GM21576 (cell line): ENCODE measurements around the gene ARMC8.

Source experiments
- ATAC-seq: cut with Tn5 transposase; IDR thresholded peaks from one replicate; pipeline ENCODE4 v1.9.1; 2021; ENCODE audit warnings: mild to moderate bottlenecking, moderate library complexity; ENCODE audit not compliant: unreplicated experiment

Gene ARMC8

DNA sequence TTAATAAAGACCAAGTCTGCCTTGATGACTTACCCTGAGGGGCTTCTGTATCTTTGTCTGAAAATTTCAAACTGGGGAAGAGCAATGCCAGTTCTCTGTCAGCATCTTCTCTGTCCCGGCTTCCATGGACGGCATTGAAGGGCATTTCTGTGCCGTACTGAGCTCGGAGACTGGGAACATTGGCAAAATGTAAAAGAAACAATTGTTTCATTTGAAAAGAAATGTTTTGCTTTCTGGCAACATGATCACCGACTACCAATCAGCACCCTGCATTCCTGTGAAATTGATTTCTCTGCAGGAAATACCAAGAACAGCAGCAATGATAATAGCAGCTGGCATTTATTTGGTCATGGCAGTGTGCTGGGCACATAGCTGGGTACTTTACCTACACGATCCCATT is 116.4 kb downstream of the ARMC8 start:
- no peak for ATAC-seq

DNA sequence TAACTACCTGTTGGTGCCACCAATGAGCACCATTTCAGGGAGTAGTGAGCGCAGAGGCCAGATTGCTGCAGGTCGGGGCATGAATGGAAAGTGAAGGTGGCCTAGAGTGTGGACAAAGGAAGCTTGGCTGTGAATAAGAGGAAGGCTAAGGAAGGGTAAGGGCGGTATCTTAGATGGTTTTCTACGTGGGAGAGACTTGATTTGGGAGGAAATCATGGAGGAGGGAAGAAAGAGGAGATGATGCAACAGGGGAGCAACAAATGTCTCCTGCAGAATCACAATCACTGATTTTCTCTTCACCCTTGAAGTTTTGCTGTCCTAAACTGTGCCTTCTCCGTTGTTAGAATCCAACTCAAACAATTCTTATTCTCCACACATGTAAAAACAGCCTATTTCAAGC is 120.8 kb downstream of the ARMC8 start:
- no peak for ATAC-seq

DNA sequence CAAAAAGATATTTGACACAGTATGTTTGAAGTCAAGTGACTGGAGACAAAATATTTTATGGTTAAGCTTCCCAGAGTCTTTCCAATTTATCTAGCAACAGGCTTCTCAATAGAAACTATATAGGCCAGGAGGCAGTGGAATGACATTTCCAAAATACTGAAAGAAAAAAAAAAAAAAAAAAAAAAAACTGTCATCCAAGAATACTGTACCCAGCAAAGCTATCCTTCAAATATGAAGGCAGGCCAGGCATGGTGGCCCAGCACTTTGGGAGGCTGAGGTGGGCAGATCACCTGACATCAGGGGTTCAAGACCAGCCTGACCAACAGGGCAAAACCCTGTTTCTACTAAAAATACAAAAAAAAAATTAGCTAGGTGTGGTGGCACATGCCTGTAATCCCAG is 121.7 kb downstream of the ARMC8 start:
- no peak for ATAC-seq

DNA sequence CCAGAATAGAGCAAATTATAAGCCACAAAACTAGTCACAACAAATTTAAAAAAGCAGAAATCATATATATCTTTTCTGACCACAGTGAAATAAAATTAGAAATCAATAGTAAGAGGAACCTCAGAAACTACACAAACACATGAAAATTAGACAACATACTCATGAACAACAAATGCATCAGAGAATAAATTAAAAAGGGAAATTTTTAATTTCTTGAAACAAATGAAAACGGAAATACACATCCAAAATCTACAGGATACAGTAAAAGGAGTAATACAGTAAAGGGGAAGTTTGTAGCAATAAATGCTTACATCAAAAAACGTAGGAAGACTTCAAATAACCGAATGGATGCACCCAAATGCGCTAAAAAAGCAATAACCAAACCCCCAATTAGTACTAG is 123.4 kb downstream of the ARMC8 start:
- no peak for ATAC-seq

DNA sequence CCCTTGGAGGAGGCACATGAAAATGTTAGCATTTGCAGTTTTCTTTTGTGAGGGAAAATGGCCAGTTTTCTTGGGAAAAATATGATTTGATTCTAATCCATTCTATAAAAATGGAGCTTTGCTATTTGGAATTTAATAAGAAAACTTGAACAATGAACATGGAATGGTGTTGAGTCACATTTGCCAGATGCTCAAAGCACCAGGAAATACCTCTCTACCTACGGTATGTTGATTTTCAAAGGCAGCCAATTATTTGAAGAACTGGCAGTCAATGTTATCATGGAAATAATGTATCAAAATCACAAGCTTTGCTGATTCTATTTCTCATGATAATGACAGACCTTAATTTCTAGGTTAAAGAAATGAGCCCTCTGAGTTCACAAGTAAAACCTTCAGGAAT is 127.7 kb downstream of the ARMC8 start:
- ATAC-seq, result no peak

DNA sequence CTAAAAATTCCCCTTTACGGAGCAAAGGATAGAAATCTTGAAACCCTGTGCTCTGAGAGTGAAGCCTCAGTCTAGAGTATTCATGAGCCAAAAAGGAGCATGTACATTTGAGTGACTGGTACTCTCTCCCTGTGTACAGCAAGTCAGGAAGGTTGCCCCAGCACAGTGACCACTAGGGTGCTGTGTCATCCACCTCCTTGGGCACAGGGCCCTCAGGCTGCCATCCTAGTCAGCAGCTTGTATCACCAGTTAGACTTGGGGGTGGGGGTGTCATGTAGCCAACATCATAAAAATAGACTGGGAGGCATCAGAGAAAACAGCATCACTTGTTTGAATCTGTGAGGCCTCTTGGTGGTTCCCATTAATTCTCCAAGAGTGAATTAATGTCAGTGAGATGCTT is 130.6 kb downstream of the ARMC8 start:
- no peak for ATAC-seq

DNA sequence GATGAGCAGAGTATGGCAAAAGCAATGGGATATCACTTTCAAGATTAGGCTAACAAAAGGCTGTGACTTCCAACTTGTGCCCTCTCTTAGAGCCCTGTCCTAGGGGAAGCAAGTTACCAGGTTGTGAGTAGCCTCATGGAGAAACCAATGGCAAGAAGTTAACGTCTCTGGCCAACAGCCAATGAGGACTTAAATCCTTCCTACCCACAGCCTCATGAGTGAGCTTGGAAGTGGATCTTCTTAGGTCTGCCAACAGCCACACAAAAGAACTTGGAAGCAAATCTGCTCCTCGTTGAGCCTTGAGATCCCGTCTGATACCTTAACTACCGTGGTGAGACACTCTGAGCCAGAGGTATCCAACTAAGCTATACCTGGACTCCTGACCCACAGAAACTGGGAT is 136.9 kb downstream of the ARMC8 start:
- no peak for ATAC-seq

DNA sequence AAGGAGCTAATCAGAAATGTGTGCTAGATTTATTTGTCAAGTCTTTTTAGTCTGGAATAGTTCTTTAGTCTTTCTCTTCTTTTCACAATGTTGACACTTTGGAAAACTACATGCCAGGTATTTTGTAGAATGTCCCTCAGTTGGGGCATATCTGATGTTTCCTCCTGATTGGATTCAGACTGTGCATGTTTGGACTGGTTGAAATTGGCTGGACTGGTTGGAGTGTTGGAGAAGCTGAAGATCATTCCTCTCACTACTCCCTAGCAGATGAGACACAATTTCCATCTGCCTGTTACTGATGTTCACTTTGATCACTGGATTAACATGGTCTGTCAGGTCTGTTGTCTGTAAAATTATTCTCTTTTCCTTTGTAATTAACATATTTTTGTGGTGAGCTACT is 138.9 kb downstream of the ARMC8 start:
- no peak for ATAC-seq

DNA sequence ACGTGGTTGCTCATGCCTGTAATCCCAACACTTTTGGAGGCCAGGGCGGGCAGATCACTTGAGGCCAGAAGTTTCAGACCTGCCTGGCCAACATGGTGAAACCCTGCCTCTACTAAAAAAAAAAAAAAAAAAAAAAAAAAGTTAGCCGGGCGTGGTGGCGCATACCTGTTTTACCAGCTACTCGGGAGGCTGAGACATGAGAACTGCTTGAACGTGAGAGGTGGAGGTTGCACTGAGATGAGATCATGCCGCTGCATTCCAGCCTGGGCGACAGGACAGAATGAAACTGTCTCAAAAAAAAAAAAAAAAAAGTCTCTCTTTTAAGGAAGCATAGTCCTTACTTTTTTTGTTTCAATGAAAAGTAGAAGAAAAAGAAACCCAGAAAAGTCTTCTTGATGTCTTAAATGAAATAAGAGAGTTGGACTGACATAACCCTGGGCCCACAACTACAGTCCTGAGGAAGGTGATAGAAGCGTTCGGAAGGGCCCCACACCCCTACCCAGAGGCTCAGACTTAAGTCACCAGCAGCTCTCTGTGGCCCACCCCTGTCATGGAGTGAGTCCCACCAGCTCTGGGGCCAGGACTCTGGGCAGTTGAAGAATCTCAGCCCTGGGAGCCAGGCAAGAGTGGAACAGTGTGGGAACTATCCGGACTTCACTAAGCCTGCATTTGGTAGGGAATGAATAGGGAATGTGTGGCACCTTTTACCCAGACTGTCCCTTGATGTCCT is 139.9 kb downstream of the ARMC8 start:
- no peak for ATAC-seq

DNA sequence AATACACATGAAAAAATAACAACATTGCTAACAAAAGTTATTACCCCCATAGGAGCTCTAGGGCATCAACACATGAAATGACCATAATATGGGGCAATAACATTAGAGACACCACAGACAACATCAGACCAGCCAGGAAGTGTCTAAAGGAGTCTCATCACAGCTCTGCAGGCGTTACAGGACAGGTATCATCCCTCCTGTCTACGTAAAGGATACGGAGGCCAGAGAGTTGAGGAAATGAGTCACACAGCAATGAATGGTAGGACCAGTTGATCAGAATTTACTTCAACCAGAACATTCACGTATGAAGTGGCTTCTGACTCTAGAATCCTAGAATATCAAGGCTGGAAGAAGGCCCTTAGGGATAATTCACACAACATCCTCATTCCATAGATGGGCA is 140.7 kb downstream of the ARMC8 start:
- no peak for ATAC-seq

DNA sequence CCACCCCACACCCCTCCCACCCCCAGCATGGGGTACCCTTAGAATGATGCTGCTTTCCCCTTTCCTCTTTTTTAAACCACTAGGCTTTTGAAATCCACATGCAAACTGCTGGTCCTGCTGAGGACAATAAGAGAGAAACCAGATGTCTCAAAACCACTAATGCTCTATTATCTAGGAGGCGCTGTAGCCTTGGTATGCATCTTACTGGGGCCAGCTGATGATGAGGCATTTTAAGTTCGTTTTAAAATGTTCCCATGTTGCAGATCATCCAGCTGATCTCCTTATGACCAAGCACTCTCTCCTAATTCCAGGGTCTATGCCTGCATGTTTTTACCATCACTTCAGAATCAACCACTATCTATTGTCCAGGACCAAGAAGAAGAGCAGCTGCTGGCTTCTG is 141.2 kb downstream of the ARMC8 start:
- no peak for ATAC-seq

DNA sequence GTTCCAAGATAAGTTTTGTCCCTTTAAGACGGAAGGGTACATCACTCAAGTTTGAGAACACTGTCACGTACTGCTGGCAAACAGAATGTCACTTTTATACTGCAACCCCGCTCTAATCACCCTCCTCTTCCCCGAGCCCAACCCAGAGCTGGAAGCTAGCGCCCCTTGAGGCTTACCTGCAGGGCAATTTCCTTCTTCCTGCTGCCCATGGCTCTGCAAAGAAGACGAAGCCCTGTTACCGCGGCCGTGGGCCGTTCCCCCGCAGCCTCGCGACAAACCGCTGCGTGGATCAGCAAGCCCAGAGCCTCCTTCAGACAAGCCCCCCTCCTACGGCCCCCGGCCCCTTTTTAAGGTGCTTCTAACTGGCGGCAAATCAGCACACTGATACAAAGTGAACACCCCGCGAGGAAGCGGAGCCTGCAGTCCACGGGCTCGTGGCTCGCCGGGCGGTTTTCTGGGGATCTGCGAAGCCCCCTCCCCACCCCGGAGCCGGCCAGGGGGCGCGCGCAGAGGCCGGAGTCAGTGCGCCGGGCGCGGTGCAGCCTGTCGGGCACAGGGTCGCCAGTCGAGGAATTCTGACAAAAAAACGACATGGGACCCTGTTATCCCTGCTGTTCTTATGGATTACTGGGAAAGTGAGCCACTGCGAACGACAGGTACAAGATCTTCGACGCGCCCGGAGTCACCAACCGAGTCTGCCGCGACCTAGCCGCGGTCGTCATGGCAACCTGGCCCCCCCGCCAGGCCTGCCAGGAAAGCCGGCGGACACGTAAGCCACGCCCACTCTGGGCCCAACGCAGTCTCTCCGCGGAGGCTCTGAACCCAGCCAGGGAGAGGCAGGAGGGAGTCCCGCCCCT is 142.3 kb downstream of the ARMC8 start, which contains the start of gene NME9:
NME9 (minus strand) TSS at position 725 of the 857 bp plus-strand sequence; CDS start at position 209, 516 bp downstream.
- peak; percentile 84 for ATAC-seq

DNA sequence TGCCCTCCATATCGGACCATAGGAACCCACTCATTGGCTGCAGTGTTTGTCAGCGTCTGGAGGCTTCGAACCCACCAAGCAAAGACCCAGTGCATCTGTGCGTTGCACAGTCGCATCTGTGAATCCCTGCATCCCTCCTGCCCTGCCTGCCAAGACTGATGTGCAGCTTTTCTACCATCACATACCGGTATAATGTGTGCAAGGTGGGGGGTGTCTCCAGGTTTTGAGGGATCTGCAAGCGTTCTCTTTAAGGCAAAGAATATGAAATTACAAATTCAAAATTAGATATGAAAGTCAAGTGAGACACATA is 142.8 kb downstream of the ARMC8 start:
- no peak for ATAC-seq

DNA sequence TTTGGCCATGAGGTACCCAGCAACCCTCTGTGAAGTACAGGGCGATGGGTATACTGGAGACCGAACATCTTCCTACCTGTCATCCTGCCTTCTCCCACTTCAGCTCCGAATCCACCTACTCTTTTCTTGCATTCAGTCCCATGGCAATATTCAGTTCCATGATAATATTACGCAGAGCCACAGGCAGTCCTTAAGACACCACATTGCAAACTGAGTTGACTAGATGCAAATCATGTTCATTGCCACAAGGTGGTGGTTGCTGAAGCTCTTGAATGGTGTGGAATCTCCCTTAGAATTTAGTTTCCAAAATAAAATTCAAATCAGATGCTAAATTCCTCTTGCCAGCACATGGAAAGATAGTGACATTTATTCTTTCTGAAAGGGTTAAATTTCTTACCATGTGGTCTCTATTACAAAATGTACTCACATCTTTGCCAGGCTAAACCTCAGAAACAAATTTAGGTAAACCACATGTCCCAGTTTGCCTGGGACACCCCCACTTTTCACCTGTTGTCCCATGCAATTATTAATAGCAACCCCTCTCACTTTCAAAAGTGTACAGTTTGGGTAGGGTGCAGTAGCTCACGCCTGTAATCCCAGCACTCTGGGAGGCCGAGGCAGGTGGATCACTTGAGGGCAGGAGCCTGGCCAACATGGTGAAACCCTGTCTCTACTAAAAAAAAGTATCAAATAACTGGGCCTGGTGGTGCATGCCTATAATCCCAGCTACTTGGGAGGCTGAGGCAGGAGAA is 144.2 kb downstream of the ARMC8 start:
- ATAC-seq, result no peak

DNA sequence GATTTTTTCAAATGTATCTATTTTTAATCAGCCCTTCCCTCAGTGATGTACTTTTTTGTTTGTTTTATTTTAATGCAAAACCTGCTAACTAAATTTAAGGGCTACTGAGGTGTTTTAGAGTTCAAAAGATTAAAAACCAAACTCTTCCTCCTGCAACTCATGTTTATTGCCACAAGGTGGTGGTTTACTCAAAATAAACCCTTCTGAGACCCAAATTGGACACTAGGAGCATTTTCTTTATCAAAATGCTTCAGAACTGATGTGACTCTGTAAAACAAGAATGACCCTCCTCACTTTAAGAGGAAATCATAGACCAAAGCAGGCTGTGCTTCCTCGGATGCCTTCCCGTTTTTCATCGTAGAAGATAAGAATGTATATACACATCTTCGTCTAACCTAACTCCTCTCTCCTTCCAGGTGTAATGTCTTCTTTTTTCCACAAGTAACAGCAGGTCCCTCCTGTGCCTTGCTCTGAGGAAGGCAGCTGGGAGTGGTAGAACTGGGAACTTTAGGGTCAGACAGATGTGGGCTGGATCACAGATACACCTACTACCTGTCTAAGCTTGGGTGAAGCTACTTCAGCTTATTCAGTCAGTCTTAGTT is 145.5 kb downstream of the ARMC8 start:
- ATAC-seq, result no peak

DNA sequence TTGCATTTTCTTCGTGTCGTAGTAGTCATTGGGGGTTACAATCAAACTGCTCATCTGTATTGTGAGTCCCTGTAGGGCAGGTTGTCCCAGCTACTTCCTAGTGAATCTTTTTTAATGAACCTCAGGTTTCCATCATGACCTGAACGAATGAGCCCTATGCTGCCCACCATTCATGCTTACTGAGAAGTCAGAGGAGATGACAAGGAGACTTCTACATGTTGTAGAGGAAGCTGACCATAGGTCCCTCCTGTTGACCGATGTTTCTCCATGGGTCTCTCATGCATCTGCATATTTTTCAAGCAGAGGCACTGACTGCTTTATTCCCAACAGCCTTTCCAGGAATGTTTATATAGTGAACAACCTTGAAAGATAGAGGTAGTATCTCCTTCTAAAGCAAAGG is 147.5 kb downstream of the ARMC8 start:
- no peak for ATAC-seq

DNA sequence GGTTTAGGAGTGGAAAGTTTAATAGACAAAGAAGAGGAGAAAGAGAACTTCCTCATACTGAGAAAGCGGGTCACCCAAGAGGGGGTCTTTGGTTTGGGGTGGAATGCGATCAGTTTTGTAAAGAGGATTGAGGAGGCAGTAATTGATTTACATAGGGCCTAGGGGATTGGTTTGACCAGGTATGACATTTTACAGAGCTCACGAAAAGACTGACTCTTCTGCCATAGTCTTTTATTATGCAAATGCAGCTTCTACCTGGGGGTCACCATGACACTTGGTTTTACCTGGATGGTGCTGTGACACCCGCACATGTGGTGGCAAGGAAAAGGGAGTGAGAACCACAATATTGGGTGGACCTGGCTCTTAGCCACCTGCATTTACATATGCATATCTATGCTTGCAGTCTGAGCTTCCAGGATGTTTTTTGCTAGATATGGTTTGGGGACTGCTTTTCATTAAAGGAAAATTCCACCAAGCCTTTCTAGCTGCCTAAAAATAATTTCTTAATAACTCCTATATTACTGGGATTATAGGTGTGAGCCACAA is 149.4 kb downstream of the ARMC8 start:
- ATAC-seq, result no peak

DNA sequence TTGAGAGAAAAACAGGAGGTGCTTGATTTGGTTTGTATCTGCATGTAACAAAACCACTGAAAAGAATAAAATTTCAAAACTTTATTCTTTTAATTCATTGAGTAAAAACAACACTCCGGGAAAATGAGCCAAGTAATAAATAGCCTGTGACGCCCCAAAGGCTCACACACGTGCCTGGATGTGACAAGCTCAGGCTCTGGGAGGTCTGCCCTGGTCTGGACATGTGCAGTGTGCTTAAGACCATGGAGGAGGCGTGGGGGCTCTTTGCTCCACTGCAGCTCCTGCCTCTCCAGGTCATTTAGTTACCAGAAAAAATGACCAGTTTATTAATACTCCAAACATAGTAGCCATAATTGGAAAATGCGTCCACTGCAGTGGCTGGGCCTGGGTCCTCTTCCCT is 151.1 kb downstream of the ARMC8 start:
- no peak for ATAC-seq

DNA sequence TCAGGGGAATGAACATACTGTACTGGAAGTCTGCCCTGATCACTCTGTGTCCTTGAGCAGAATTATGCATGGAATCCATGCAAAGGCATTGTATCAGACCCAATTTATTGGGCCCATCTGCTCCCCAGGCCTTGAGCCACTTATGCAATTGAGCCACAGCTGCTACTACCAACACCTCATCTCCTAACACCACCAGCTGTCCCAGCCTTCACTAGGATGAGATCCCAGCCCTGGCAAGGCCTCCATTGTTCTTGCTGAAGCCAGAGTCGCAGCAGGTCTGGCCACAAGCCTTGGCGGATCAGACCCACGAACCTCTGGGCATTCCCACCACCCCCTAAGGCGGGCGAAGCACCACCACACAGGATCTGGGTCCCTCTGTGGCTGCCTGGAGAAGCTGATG is 151.7 kb downstream of the ARMC8 start:
- no peak for ATAC-seq

DNA sequence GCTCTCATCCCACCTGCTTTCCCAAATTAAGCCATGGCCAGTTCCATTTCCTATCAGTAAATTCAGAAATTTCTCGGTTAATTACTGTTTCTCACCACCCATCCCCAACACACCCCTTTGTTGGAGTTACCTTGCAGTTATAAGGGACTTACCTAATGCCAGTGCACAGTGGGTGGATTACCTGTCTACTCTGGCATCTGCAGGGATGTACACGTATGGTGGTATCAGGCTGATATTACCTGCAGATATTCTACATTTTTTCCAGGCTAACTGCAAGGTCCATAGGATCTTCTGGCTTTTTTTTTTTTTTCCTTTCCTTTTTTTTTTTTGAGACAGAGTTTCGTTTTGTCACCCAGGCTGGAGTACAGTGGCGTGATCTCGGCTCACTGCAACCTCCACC is 153.4 kb downstream of the ARMC8 start:
- ATAC-seq, result no peak

DNA sequence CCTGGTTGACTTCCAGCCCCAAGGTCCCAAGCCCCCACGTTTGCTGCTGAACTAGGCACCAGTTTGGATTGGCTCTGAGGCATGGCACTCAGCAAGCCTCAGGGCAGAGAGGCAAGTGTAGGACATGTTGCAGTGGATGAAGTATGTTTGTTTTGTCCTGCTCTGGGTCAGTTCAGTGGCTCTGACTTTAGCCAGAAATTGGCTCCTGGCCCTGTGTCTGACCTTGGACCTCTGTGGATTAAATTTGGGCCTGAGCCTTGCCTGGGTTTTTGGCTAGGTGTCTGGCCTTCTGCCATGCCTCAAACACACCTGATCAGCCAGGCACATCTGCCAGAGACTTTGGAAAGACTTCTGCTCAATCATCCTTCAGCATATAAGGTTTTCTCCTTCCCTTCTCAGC is 157.7 kb downstream of the ARMC8 start:
- ATAC-seq, result no peak
